HepG2 (cell line): ENCODE data around the gene NRL. TPM values are rescaled to one million over a fixed set of nuclear protein-coding genes. Genes with fewer than 3 reads are reported as not detected.

Source experiments
- FLYWCH1 ChIP-seq: sonication (generic); formaldehyde crosslinking; IDR thresholded peaks from 2 replicates; pipeline ENCODE4 v1.8.1; 2023; ENCODE audit warnings: mild to moderate bottlenecking, missing genetic modification reagents
- PAX8 ChIP-seq: sonication (generic); formaldehyde crosslinking; IDR thresholded peaks from 2 replicates; pipeline ENCODE4 v1.8.0; 2022; ENCODE audit warnings: mild to moderate bottlenecking, missing genetic modification reagents, borderline replicate concordance
- SMARCE1 ChIP-seq: fragments of 450-650 bp; IDR thresholded peaks from 2 replicates; pipeline ENCODE4 v1.6.1; 2017; ENCODE audit warnings: borderline replicate concordance
- TEAD2 ChIP-seq: sonication (generic); formaldehyde crosslinking; IDR thresholded peaks from 2 replicates; pipeline ENCODE4 v1.9.0; 2021; ENCODE audit warnings: missing genetic modification reagents
- WIZ ChIP-seq: sonication (generic); formaldehyde crosslinking; IDR thresholded peaks from 2 replicates; pipeline ENCODE4 v1.5.1; 2020; ENCODE audit warnings: mild to moderate bottlenecking, missing genetic modification reagents
- ZBTB38 ChIP-seq: sonication (generic); formaldehyde crosslinking; IDR thresholded peaks from 2 replicates; pipeline ENCODE4 v1.5.1; 2020; ENCODE audit warnings: mild to moderate bottlenecking, missing genetic modification reagents
- ZMYM2 ChIP-seq: sonication (generic); formaldehyde crosslinking; IDR thresholded peaks from 2 replicates; pipeline ENCODE4 v1.8.0; 2022; ENCODE audit warnings: mild to moderate bottlenecking, missing genetic modification reagents
- ZNF460 ChIP-seq: sonication (generic); formaldehyde crosslinking; IDR thresholded peaks from 2 replicates; pipeline ENCODE4 v1.5.1; 2020; ENCODE audit warnings: missing genetic modification reagents, mild to moderate bottlenecking, borderline replicate concordance
- ZNF496 ChIP-seq: sonication (generic); formaldehyde crosslinking; IDR thresholded peaks from 2 replicates; pipeline ENCODE4 v1.8.1; 2023; ENCODE audit warnings: mild to moderate bottlenecking, moderate library complexity, missing genetic modification reagents; ENCODE audit not compliant: insufficient replicate concordance
- ZNF558 ChIP-seq: sonication (generic); formaldehyde crosslinking; IDR thresholded peaks from 2 replicates; pipeline ENCODE4 v1.9.0; 2022; ENCODE audit warnings: mild to moderate bottlenecking, missing genetic modification reagents, borderline replicate concordance
- ZNF75D ChIP-seq: sonication (generic); formaldehyde crosslinking; IDR thresholded peaks from 2 replicates; pipeline ENCODE4 v1.8.1; 2023; ENCODE audit warnings: missing genetic modification reagents, mild to moderate bottlenecking, borderline replicate concordance
- polyA plus RNA-seq, 8 experiments: library from polyadenylated mRNA; depleted of rRNA in 3 of 8; stranded (reverse) in 7 of 8; unstranded in 1 of 8; fragments of >200 nt; fragmentation: Illumina TruSeq in 4 of 8; extraction: Trizol in 4 of 8; gene quantifications; 2 replicates each; pipeline versions ENCODE4 v1.2.1 to v1.2.3, GENCODE V29; 2011 to 2016; ENCODE audit warnings: low read depth in 4 of 8, missing spikeins in 1 of 8, mixed read lengths in 1 of 8; ENCODE audit not compliant: insufficient read depth in 1 of 8
- total RNA-seq, 5 experiments: library from RNA; depleted of rRNA; stranded (reverse); fragments of >200 nt; fragmentation: Illumina TruSeq; extraction: Trizol; gene quantifications; 2 replicates each; pipeline ENCODE4 v1.2.3, GENCODE V29; 2016; ENCODE audit warnings: low read depth in 1 of 5
- TF ChIP-seq, protein P1 (sequence below): sonication (generic); formaldehyde crosslinking; IDR thresholded peaks from 2 replicates; pipeline ENCODE4 v1.5.0; 2020; ENCODE audit warnings: mild to moderate bottlenecking, missing genetic modification reagents, borderline replicate concordance
- TF ChIP-seq, protein P2 (sequence below): sonication (generic); formaldehyde crosslinking; IDR thresholded peaks from 2 replicates; pipeline ENCODE4 v1.8.0; 2022; ENCODE audit warnings: mild to moderate bottlenecking, missing genetic modification reagents, moderate library complexity
- TF ChIP-seq, protein P3 (sequence below): sonication (generic); formaldehyde crosslinking; IDR thresholded peaks from 2 replicates; pipeline ENCODE4 v1.5.0; 2020; ENCODE audit warnings: missing genetic modification reagents, mild to moderate bottlenecking, borderline replicate concordance
- TF ChIP-seq, protein P4 (sequence below): sonication (generic); formaldehyde crosslinking; IDR thresholded peaks from 2 replicates; pipeline ENCODE4 v1.8.0; 2022; ENCODE audit warnings: missing genetic modification reagents, mild to moderate bottlenecking, borderline replicate concordance
- TF ChIP-seq, protein P5 (sequence below), 2 experiments: sonication (generic) in 1 of 2; formaldehyde crosslinking in 1 of 2; IDR thresholded peaks; 2 replicates each; pipeline versions ENCODE4 v1.4.0 to v1.6.1; 2016 to 2020; ENCODE audit warnings: borderline replicate concordance in 1 of 2, low read depth in 1 of 2, mild to moderate bottlenecking in 1 of 2, missing genetic modification reagents in 1 of 2

NRL gene
- total and polyA plus RNA-seq, 2 of the 13 experiments (the other 11 are each of a cell fraction or from before 2014, with no cell fraction given), result 2.5 to 4.7 TPM

DNA sequence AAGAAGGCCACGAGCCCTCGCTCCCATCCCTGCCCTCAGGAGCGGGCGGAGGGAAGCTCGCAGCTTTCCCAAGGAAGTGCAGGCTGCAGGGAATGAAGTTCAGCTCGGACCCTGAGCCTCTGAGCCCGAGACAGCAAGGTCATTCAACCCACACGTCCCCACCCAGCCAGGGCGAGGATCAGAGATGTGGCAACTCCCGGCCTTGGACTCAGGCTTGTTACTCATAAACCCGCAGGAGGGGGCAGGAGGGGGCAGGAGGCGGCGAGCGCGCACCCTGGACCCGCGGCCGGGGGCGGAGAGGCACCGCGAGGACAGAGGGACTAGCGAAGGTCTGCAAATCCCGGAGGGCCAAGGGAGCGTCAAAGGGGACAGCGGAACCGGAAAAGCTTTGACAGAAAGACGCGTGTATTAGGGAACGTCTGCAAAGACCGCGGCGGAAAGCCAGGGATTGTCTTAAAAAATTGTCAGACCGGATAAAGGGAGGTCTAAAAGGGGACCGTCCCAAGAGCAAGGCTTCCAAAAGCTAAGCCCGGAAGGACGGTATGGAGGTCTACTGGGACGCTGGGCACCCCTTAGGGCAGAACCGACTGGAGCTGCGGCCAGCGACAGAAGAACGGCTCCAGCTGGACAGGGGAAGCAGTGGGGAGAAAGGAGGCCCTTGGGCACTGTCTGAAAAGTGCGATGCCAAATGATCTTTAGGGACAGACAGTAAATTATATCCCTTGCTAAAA lies 783 bp downstream of the NRL start (continued):
- TF ChIP-seq, protein P1, sequence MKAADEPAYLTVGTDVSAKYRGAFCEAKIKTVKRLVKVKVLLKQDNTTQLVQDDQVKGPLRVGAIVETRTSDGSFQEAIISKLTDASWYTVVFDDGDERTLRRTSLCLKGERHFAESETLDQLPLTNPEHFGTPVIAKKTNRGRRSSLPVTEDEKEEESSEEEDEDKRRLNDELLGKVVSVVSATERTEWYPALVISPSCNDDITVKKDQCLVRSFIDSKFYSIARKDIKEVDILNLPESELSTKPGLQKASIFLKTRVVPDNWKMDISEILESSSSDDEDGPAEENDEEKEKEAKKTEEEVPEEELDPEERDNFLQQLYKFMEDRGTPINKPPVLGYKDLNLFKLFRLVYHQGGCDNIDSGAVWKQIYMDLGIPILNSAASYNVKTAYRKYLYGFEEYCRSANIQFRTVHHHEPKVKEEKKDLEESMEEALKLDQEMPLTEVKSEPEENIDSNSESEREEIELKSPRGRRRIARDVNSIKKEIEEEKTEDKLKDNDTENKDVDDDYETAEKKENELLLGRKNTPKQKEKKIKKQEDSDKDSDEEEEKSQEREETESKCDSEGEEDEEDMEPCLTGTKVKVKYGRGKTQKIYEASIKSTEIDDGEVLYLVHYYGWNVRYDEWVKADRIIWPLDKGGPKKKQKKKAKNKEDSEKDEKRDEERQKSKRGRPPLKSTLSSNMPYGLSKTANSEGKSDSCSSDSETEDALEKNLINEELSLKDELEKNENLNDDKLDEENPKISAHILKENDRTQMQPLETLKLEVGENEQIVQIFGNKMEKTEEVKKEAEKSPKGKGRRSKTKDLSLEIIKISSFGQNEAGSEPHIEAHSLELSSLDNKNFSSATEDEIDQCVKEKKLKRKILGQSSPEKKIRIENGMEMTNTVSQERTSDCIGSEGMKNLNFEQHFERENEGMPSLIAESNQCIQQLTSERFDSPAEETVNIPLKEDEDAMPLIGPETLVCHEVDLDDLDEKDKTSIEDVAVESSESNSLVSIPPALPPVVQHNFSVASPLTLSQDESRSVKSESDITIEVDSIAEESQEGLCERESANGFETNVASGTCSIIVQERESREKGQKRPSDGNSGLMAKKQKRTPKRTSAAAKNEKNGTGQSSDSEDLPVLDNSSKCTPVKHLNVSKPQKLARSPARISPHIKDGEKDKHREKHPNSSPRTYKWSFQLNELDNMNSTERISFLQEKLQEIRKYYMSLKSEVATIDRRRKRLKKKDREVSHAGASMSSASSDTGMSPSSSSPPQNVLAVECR (CRISPR knock-in tag), result peak; percentile 79
- no peak for TF ChIP-seq FLYWCH1
- no peak; the same call in none of the 2 replicates for TF ChIP-seq WIZ (CRISPR knock-in tag)
- TF ChIP-seq, protein P2, sequence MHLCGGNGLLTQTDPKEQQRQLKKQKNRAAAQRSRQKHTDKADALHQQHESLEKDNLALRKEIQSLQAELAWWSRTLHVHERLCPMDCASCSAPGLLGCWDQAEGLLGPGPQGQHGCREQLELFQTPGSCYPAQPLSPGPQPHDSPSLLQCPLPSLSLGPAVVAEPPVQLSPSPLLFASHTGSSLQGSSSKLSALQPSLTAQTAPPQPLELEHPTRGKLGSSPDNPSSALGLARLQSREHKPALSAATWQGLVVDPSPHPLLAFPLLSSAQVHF, result no peak
- no peak for TF ChIP-seq ZNF460 (CRISPR knock-in tag)
- TF ChIP-seq ZBTB38 (CRISPR knock-in tag), result peak; percentile 98
- TF ChIP-seq TEAD2, result no peak
- TF ChIP-seq ZNF496 (CRISPR knock-in tag), result no peak
- TF ChIP-seq ZNF558 (CRISPR knock-in tag), result no peak
- TF ChIP-seq PAX8, result peak; percentile 97; the same call in 1 of the 2 replicates
- TF ChIP-seq, protein P3, sequence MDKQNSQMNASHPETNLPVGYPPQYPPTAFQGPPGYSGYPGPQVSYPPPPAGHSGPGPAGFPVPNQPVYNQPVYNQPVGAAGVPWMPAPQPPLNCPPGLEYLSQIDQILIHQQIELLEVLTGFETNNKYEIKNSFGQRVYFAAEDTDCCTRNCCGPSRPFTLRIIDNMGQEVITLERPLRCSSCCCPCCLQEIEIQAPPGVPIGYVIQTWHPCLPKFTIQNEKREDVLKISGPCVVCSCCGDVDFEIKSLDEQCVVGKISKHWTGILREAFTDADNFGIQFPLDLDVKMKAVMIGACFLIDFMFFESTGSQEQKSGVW (CRISPR knock-in tag), result no peak
- TF ChIP-seq SMARCE1, result no peak
- no peak; the same call in 1 of the 2 replicates for TF ChIP-seq ZNF75D (CRISPR knock-in tag)
- TF ChIP-seq, protein P4, sequence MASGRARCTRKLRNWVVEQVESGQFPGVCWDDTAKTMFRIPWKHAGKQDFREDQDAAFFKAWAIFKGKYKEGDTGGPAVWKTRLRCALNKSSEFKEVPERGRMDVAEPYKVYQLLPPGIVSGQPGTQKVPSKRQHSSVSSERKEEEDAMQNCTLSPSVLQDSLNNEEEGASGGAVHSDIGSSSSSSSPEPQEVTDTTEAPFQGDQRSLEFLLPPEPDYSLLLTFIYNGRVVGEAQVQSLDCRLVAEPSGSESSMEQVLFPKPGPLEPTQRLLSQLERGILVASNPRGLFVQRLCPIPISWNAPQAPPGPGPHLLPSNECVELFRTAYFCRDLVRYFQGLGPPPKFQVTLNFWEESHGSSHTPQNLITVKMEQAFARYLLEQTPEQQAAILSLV, result peak; percentile 99
- TF ChIP-seq, protein P5, sequence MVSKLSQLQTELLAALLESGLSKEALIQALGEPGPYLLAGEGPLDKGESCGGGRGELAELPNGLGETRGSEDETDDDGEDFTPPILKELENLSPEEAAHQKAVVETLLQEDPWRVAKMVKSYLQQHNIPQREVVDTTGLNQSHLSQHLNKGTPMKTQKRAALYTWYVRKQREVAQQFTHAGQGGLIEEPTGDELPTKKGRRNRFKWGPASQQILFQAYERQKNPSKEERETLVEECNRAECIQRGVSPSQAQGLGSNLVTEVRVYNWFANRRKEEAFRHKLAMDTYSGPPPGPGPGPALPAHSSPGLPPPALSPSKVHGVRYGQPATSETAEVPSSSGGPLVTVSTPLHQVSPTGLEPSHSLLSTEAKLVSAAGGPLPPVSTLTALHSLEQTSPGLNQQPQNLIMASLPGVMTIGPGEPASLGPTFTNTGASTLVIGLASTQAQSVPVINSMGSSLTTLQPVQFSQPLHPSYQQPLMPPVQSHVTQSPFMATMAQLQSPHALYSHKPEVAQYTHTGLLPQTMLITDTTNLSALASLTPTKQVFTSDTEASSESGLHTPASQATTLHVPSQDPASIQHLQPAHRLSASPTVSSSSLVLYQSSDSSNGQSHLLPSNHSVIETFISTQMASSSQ (IDR thresholded peaks at IDR 0.05; ENCODE audit: low read depth), result peak; percentile 98
- TF ChIP-seq, protein P5 (CRISPR knock-in tag; IDR thresholded peaks at IDR 0.05; ENCODE audit: borderline replicate concordance), result peak; percentile 100
- peak; percentile 95 for TF ChIP-seq ZMYM2 (CRISPR knock-in tag)
